Osteoblast (primary cell): Measurements from ENCODE around the gene KDM1B. TPM values are rescaled to one million over a fixed set of nuclear protein-coding genes. Genes with fewer than 3 reads are reported as not detected.
A peak's percentile ranks its signal among the peaks of the same experiment; 100 is the strongest.

Experiments used
- DNase-seq: peaks from one replicate; pipeline ENCODE4 v3.0.0; 2011; ENCODE audit warnings: low spot score, mixed read lengths; ENCODE audit not compliant: insufficient read length; ENCODE audit errors: missing footprints
- H2AFZ ChIP-seq: 2 replicates; pipeline ENCODE4 v1.6.0; 2011; ENCODE audit warnings: mild to moderate bottlenecking, low read length
- H3K27ac ChIP-seq: 2 replicates; pipeline ENCODE4 v1.5.1; 2011; ENCODE audit warnings: mild to moderate bottlenecking, low read depth, low read length, moderate library complexity
- H3K27me3 ChIP-seq: 2 replicates; pipeline ENCODE4 v1.6.0; 2012; ENCODE audit warnings: mild to moderate bottlenecking, control low read depth, inconsistent platforms, low read length, moderate library complexity; ENCODE audit not compliant: insufficient read depth
- H3K36me3 ChIP-seq: 2 replicates; pipeline ENCODE4 v1.5.1; 2011; ENCODE audit warnings: mild to moderate bottlenecking, low read length, control low read depth, moderate library complexity; ENCODE audit not compliant: insufficient read depth
- H3K4me1 ChIP-seq: 2 replicates; pipeline ENCODE4 v1.5.1; 2011; ENCODE audit warnings: mild to moderate bottlenecking, low read length, control low read depth, moderate library complexity; ENCODE audit not compliant: insufficient read depth
- H3K4me2 ChIP-seq: 2 replicates; pipeline ENCODE4 v1.6.0; 2011; ENCODE audit warnings: mild to moderate bottlenecking, low read length; ENCODE audit not compliant: insufficient read depth
- H3K4me3 ChIP-seq: fragments of 200-600 bp; sonication (generic); 3 replicates; pipeline ENCODE4 v1.5.1; 2012; ENCODE audit warnings: mild to moderate bottlenecking, low read length, inconsistent platforms; ENCODE audit not compliant: insufficient read depth
- H3K79me2 ChIP-seq: 2 replicates; pipeline ENCODE4 v1.6.0; 2012; ENCODE audit warnings: mild to moderate bottlenecking, low read length, control low read depth, inconsistent platforms; ENCODE audit not compliant: insufficient read depth
- H3K9me3 ChIP-seq: 2 replicates; pipeline ENCODE4 v1.5.1; 2011; ENCODE audit warnings: low read depth, low read length, control low read depth
- H4K20me1 ChIP-seq: 2 replicates; pipeline ENCODE4 v1.6.0; 2012; ENCODE audit warnings: mild to moderate bottlenecking, low read length, control low read depth; ENCODE audit not compliant: insufficient read depth
- CTCF ChIP-seq: IDR thresholded peaks from 2 replicates; pipeline ENCODE4 v1.5.1; 2011; ENCODE audit warnings: mild to moderate bottlenecking, low read depth, low read length, moderate library complexity; ENCODE audit errors: extremely low read depth
- total RNA-seq: library from RNA; depleted of rRNA; stranded (reverse); fragments of >200 nt; gene quantifications from 2 replicates; pipeline ENCODE4 v1.2.3, GENCODE V29; 2012

KDM1B gene
- total RNA-seq, 1 donor = 17.7 TPM

- Histone ChIP-seq H2AFZ (peak overlapping the region; percentile 86), H3K4me3 (peak overlapping the region; percentile 92), H3K4me2 (peak overlapping the region; percentile 92), H3K36me3 (no peaks in the 10 kb centered on the region), H4K20me1 (peaks cover 7% of the 10 kb centered on the region), H3K27me3 (no peaks in the 10 kb centered on the region), H3K4me1 (peaks cover 33% of the 10 kb centered on the region), H3K79me2 (peaks cover 60% of the 10 kb centered on the region), H3K9me3 (no peaks in the 10 kb centered on the region), H3K27ac (peak overlapping the region; percentile 73)
- TF ChIP-seq CTCF = no peak
- DNase-seq = no peak
Measured at GRCh38 chr6:18262702-18263417, 107.6 kb downstream of the KDM1B start.

GRCh38 chr6:18263418-18264218 is 108.4 kb downstream of the KDM1B start:
- Histone ChIP-seq H3K4me3 (peak overlapping the region; percentile 92), H3K27ac (peak overlapping the region; percentile 73), H3K79me2 (peaks cover 53% of the 10 kb centered on the region), H3K4me2 (peak overlapping the region; percentile 92), H4K20me1 (peaks cover 7% of the 10 kb centered on the region), H3K27me3 (no peaks in the 10 kb centered on the region), H2AFZ (peak overlapping the region; percentile 86), H3K4me1 (peaks cover 33% of the 10 kb centered on the region), H3K36me3 (no peaks in the 10 kb centered on the region), H3K9me3 (no peaks in the 10 kb centered on the region)
- no peak for DNase-seq
- TF ChIP-seq CTCF = no peak

- peaks cover 33% of the 10 kb centered on the region for H3K4me1 ChIP-seq
- peaks cover 46% of the 10 kb centered on the region for H3K79me2 ChIP-seq
- peak; percentile 98 for DNase-seq
- no peaks in the 10 kb centered on the region for H3K36me3 ChIP-seq
- peak within 1 kb of the TSS; percentile 92 for H2AFZ ChIP-seq
- no peaks in the 10 kb centered on the region for H3K9me3 ChIP-seq
- peak within 1 kb of the TSS; percentile 73 for H3K27ac ChIP-seq
- TF ChIP-seq CTCF = peak; percentile 38
- peak within 1 kb of the TSS; percentile 92 for H3K4me3 ChIP-seq
- peaks cover 7% of the 10 kb centered on the region for H4K20me1 ChIP-seq
- H3K4me2 ChIP-seq = peak within 1 kb of the TSS; percentile 92
- H3K27me3 ChIP-seq = no peaks in the 10 kb centered on the region
Measured at GRCh38 chr6:18264219-18264922, 109.1 kb downstream of the KDM1B start, which contains the start of gene DEK. TSS of gene DEK (minus strand) at chr6:18264530. CDS start at chr6:18263987, 543 bp downstream.
